Measurements from ENCODE around the gene S100G.

DNA sequence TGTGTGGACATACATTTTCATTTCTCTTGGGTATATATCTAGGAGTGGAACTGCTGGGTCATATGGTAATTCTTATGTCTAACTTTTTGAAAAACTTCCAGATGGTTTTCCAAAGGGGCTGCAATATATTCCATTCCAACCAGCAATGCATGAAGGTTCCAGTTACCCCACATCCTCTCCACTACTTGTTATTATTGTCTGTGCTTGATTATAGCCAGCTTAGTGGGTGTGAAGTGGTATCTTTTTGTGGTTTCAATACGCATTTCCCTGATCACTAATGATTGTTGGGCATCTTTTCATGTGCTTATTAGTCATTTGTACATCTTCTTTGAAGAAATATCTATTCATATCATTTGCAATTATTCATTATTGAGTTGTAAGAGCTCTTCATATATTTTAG, 31.5 kb upstream of the S100G start:
- TF ChIP-seq, protein P1, sequence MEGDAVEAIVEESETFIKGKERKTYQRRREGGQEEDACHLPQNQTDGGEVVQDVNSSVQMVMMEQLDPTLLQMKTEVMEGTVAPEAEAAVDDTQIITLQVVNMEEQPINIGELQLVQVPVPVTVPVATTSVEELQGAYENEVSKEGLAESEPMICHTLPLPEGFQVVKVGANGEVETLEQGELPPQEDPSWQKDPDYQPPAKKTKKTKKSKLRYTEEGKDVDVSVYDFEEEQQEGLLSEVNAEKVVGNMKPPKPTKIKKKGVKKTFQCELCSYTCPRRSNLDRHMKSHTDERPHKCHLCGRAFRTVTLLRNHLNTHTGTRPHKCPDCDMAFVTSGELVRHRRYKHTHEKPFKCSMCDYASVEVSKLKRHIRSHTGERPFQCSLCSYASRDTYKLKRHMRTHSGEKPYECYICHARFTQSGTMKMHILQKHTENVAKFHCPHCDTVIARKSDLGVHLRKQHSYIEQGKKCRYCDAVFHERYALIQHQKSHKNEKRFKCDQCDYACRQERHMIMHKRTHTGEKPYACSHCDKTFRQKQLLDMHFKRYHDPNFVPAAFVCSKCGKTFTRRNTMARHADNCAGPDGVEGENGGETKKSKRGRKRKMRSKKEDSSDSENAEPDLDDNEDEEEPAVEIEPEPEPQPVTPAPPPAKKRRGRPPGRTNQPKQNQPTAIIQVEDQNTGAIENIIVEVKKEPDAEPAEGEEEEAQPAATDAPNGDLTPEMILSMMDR (conservative IDR thresholded peaks at IDR 0.05) = no peak
- no peak for TF ChIP-seq ZFX (IDR thresholded peaks at IDR 0.05)
